Activated CD4-positive, alpha-beta T cell treated with anti-CD3 and anti-CD28 coated beads for 36 hours (primary cell): Measurements from ENCODE around the gene KCNMA1. TPM values are rescaled to one million over a fixed set of nuclear protein-coding genes. Genes with fewer than 3 reads are reported as not detected.

Experiments used
- ATAC-seq: fragments of 200-7000 bp; cut with Tn5 transposase; one replicate; pipeline ENCODE4 v1.10.0; 2021; ENCODE audit warnings: mild to moderate bottlenecking, moderate library complexity
- CTCF ChIA-PET: fragments of 350-600 bp; sonication (Branson Sonifier 250); formaldehyde crosslinking; loops from one replicate; lab custom pipeline; 2021; ENCODE audit warnings: antibody characterized with exemption; lab: Charles Lee
- POLR2A ChIA-PET: fragments of 350-600 bp; sonication (Branson Sonifier 250); formaldehyde crosslinking; loops from one replicate; lab custom pipeline; 2021; ENCODE audit warnings: antibody characterized with exemption, inconsistent platforms; lab: Charles Lee
- DNase-seq: peaks from one replicate; pipeline ENCODE4 v3.0.0-alpha.2; 2020
- H3K27ac Mint-ChIP-seq: one replicate; pipeline ENCODE4 v1.8.0; 2021; ENCODE audit warnings: mixed read lengths
- H3K27me3 Mint-ChIP-seq: one replicate; pipeline ENCODE4 v1.8.0; 2021; ENCODE audit warnings: mixed read lengths
- H3K36me3 Mint-ChIP-seq: one replicate; pipeline ENCODE4 v1.8.0; 2021; ENCODE audit warnings: low read depth, mixed read lengths
- H3K4me1 Mint-ChIP-seq: one replicate; pipeline ENCODE4 v1.8.0; 2021; ENCODE audit warnings: mixed read lengths
- H3K4me3 Mint-ChIP-seq: one replicate; pipeline ENCODE4 v1.8.0; 2021; ENCODE audit warnings: mild to moderate bottlenecking, moderate library complexity, mixed read lengths
- H3K9me3 Mint-ChIP-seq: one replicate; pipeline ENCODE4 v1.8.0; 2021; ENCODE audit warnings: low read depth, mixed read lengths
- intact Hi-C, 2 experiments: fragments of 100-400 bp; cut with DNase I in 1 of 2; cut with micrococcal nuclease in 1 of 2; formaldehyde crosslinking; loops; one replicate each; pipeline versions ENCODE4 v1.14.2 to v1.15.1; 2022 to 2024; cut with DNase I, micrococcal nuclease
- total RNA-seq, 2 experiments: library from RNA; stranded (reverse); gene quantifications; one replicate each; pipeline ENCODE4 v1.2.3, GENCODE V29; 2021

Gene KCNMA1
- total RNA-seq, 2 experiments from 2014 or later: 0.18 TPM; not detected in 1

- Mint-ChIP-seq H3K4me1 (no peaks in the 10 kb centered on the region), H3K27me3 (no peaks in the 10 kb centered on the region), H3K27ac (no peak overlapping the region), H3K9me3 (no peaks in the 10 kb centered on the region), H3K36me3 (no peaks in the 10 kb centered on the region), H3K4me3 (no peak overlapping the region)
- ChIA-PET POLR2A (no interaction called here), CTCF (no interaction called here)
- DNase-seq (no peak), ATAC-seq (no peak)
- intact Hi-C loops: no loop called here
Measured at GRCh38 chr10:77537720-77538373, 99.8 kb downstream of the KCNMA1 start.

- no peak for ATAC-seq
- no peak for DNase-seq
- CTCF ChIA-PET: no interaction called here
- Mint-ChIP-seq H3K27me3 (no peaks in the 10 kb centered on the region), H3K4me3 (no peak overlapping the region), H3K4me1 (no peaks in the 10 kb centered on the region), H3K36me3 (no peaks in the 10 kb centered on the region), H3K9me3 (no peaks in the 10 kb centered on the region), H3K27ac (no peak overlapping the region)
- intact Hi-C loops: no loop called here
- POLR2A ChIA-PET: no interaction called here
Measured at GRCh38 chr10:77537071-77537470, 100.5 kb downstream of the KCNMA1 start.

GRCh38 chr10:77533887-77534278, 103.7 kb downstream of the KCNMA1 start:
- no peak overlapping the region for H3K27ac Mint-ChIP-seq
- ChIA-PET CTCF (no interaction called here), POLR2A (no interaction called here)
- ATAC-seq (no peak), DNase-seq (no peak)
- intact Hi-C loops: no loop called here
- H3K36me3 Mint-ChIP-seq: no peaks in the 10 kb centered on the region
- H3K4me3 Mint-ChIP-seq: no peak overlapping the region
- no peaks in the 10 kb centered on the region for H3K9me3 Mint-ChIP-seq
- no peaks in the 10 kb centered on the region for H3K4me1 Mint-ChIP-seq
- H3K27me3 Mint-ChIP-seq: no peaks in the 10 kb centered on the region

- H3K27me3 Mint-ChIP-seq: no peaks in the 10 kb centered on the region
- DNase-seq (no peak), ATAC-seq (no peak)
- intact Hi-C loops: no loop called here
- H3K36me3 Mint-ChIP-seq: no peaks in the 10 kb centered on the region
- H3K9me3 Mint-ChIP-seq: no peaks in the 10 kb centered on the region
- ChIA-PET POLR2A (no interaction called here), CTCF (no interaction called here)
- no peaks in the 10 kb centered on the region for H3K4me1 Mint-ChIP-seq
- H3K4me3 Mint-ChIP-seq: no peak overlapping the region
- H3K27ac Mint-ChIP-seq: no peak overlapping the region
Measured at GRCh38 chr10:77533146-77533886, 104.3 kb downstream of the KCNMA1 start.

GRCh38 chr10:77532068-77532467, 105.5 kb downstream of the KCNMA1 start:
- H3K9me3 Mint-ChIP-seq: no peaks in the 10 kb centered on the region
- CTCF ChIA-PET: no interaction called here
- POLR2A ChIA-PET: no interaction called here
- intact Hi-C loops: no loop called here
- DNase-seq: no peak
- no peak overlapping the region for H3K27ac Mint-ChIP-seq
- no peaks in the 10 kb centered on the region for H3K4me1 Mint-ChIP-seq
- no peaks in the 10 kb centered on the region for H3K27me3 Mint-ChIP-seq
- no peak for ATAC-seq
- no peak overlapping the region for H3K4me3 Mint-ChIP-seq
- H3K36me3 Mint-ChIP-seq: no peaks in the 10 kb centered on the region

- no peaks in the 10 kb centered on the region for H3K4me1 Mint-ChIP-seq
- ATAC-seq (no peak), DNase-seq (no peak)
- no peak overlapping the region for H3K27ac Mint-ChIP-seq
- CTCF ChIA-PET: no interaction called here
- H3K36me3 Mint-ChIP-seq: no peaks in the 10 kb centered on the region
- intact Hi-C loops: no loop called here
- no peaks in the 10 kb centered on the region for H3K27me3 Mint-ChIP-seq
- no peaks in the 10 kb centered on the region for H3K9me3 Mint-ChIP-seq
- no peak overlapping the region for H3K4me3 Mint-ChIP-seq
- POLR2A ChIA-PET: no interaction called here
Measured at GRCh38 chr10:77531441-77532001, 106.1 kb downstream of the KCNMA1 start.

- Mint-ChIP-seq H3K4me3 (no peak overlapping the region), H3K36me3 (no peaks in the 10 kb centered on the region), H3K9me3 (no peaks in the 10 kb centered on the region), H3K27ac (no peak overlapping the region), H3K27me3 (no peaks in the 10 kb centered on the region), H3K4me1 (no peaks in the 10 kb centered on the region)
- DNase-seq (no peak), ATAC-seq (no peak)
- ChIA-PET POLR2A (no interaction called here), CTCF (no interaction called here)
- intact Hi-C loops: no loop called here
Measured at GRCh38 chr10:77530011-77530410, 107.6 kb downstream of the KCNMA1 start.

- intact Hi-C loops: no loop called here
- Mint-ChIP-seq H3K9me3 (no peaks in the 10 kb centered on the region), H3K27me3 (no peaks in the 10 kb centered on the region), H3K4me3 (no peak overlapping the region), H3K36me3 (no peaks in the 10 kb centered on the region), H3K4me1 (no peaks in the 10 kb centered on the region), H3K27ac (no peak overlapping the region)
- no peak for DNase-seq
- ATAC-seq: no peak
- CTCF ChIA-PET: interaction anchor here (0.6 kb wide), 1 partner anchor 355 kb away, joined by 5 read pairs; no protein-coding TSS in a partner anchor
- POLR2A ChIA-PET: no interaction called here
Measured at GRCh38 chr10:77529050-77529576, 108.5 kb downstream of the KCNMA1 start.

- Mint-ChIP-seq H3K27ac (no peak overlapping the region), H3K4me1 (no peaks in the 10 kb centered on the region), H3K9me3 (no peaks in the 10 kb centered on the region), H3K36me3 (no peaks in the 10 kb centered on the region), H3K4me3 (no peak overlapping the region), H3K27me3 (no peaks in the 10 kb centered on the region)
- CTCF ChIA-PET: no interaction called here
- POLR2A ChIA-PET: no interaction called here
- DNase-seq (no peak), ATAC-seq (no peak)
- intact Hi-C loops: no loop called here
Measured at GRCh38 chr10:77527839-77528238, 109.8 kb downstream of the KCNMA1 start.

- ATAC-seq (no peak), DNase-seq (no peak)
- no peak overlapping the region for H3K4me3 Mint-ChIP-seq
- intact Hi-C loops: no loop called here
- H3K27ac Mint-ChIP-seq: no peak overlapping the region
- peaks cover 1% of the 10 kb centered on the region for H3K27me3 Mint-ChIP-seq
- ChIA-PET CTCF (no interaction called here), POLR2A (no interaction called here)
- no peaks in the 10 kb centered on the region for H3K36me3 Mint-ChIP-seq
- H3K9me3 Mint-ChIP-seq: no peaks in the 10 kb centered on the region
- no peaks in the 10 kb centered on the region for H3K4me1 Mint-ChIP-seq
Measured at GRCh38 chr10:77526868-77527617, 110.6 kb downstream of the KCNMA1 start.

GRCh38 chr10:77524281-77524711, 113.3 kb downstream of the KCNMA1 start:
- POLR2A ChIA-PET: no interaction called here
- H3K36me3 Mint-ChIP-seq: no peaks in the 10 kb centered on the region
- H3K4me3 Mint-ChIP-seq: no peak overlapping the region
- H3K27me3 Mint-ChIP-seq: peaks cover 1% of the 10 kb centered on the region
- no peak for DNase-seq
- H3K27ac Mint-ChIP-seq: no peak overlapping the region
- intact Hi-C loops: no loop called here
- H3K9me3 Mint-ChIP-seq: no peaks in the 10 kb centered on the region
- ATAC-seq: no peak
- CTCF ChIA-PET: no interaction called here
- no peaks in the 10 kb centered on the region for H3K4me1 Mint-ChIP-seq
